Measurements from ENCODE around the gene CLEC20A.

Gene CLEC20A

GRCh38 chr1:178452013-178452412 is 44.8 kb downstream of the CLEC20A start:
- no peak for TF ChIP-seq FOXM1 (IDR thresholded peaks at IDR 0.05; ENCODE audit: borderline replicate concordance, low read depth)
- no peak for TF ChIP-seq NFIC (IDR thresholded peaks at IDR 0.05)
- no peak for TF ChIP-seq ZBTB7A (IDR thresholded peaks at IDR 0.05; ENCODE audit: low read depth)
- TF ChIP-seq RAD21 (IDR thresholded peaks at IDR 0.05; ENCODE audit: low read depth): no peak
- no peak for TF ChIP-seq MAX (IDR thresholded peaks at IDR 0.05)
- TF ChIP-seq TCF12 (IDR thresholded peaks at IDR 0.05; ENCODE audit: low read depth): no peak
- no peak for TF ChIP-seq TEAD4 (IDR thresholded peaks at IDR 0.05)
- TF ChIP-seq CREB1 (IDR thresholded peaks at IDR 0.05; ENCODE audit: low read depth): no peak
- TF ChIP-seq EGR1 (IDR thresholded peaks at IDR 0.05): no peak

DNA sequence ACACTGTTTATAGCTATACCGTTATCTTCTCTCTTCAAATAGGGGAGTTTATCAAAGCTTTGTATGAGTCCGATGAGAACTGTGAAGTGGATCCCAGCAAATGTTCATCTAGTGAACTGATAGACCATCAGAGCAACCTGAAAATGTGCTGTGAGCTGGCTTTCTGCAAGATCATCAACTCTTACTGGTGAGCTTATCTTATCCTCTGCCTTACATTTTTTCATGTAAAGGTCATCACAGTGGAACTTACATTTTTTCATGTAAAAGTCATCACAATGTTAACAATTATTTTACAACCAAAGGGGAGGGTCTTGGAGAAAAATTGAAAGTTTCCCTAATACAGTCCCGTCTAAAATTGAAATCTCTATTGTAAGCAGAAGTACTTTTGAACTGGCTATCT is 45.2 kb downstream of the CLEC20A start:
- TF ChIP-seq EGR1 (IDR thresholded peaks at IDR 0.05) (no peak), TCF12 (IDR thresholded peaks at IDR 0.05; ENCODE audit: low read depth) (no peak), RAD21 (IDR thresholded peaks at IDR 0.05; ENCODE audit: low read depth) (no peak)

GRCh38 chr1:178450871-178451270 is 45.9 kb downstream of the CLEC20A start:
- TF ChIP-seq MAX (IDR thresholded peaks at IDR 0.05) (no peak), EGR1 (IDR thresholded peaks at IDR 0.05) (no peak), TEAD4 (IDR thresholded peaks at IDR 0.05) (no peak), EP300 (IDR thresholded peaks at IDR 0.05; ENCODE audit: borderline replicate concordance) (no peak)

DNA sequence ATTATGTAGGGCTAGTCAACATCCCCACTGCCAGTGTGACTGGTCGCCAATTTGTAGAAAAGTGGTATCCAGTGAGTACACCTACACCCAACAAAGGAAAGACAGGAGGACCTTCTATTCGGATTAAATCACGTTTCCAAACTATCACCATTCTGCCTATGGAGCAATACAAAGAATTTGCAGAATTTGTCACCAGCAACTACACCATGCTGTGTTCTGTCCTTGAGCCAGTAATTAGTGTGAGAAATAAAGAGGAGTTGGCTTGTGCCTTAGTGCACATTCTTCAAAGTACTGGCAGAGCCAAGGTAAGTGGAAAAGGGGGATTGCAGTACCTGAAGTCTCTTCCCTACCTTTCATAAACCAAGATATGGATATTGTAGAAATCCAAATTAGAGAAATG is 53.8 kb downstream of the CLEC20A start:
- TF ChIP-seq CEBPB (IDR thresholded peaks at IDR 0.05): no peak

- TF ChIP-seq EGR1 (IDR thresholded peaks at IDR 0.05): no peak
- TF ChIP-seq MAX (IDR thresholded peaks at IDR 0.05): no peak
- no peak for TF ChIP-seq CEBPB (IDR thresholded peaks at IDR 0.05)
- no peak for TF ChIP-seq EP300 (IDR thresholded peaks at IDR 0.05; ENCODE audit: borderline replicate concordance)
- TF ChIP-seq CREB1 (IDR thresholded peaks at IDR 0.05; ENCODE audit: low read depth): no peak
- TF ChIP-seq NFIC (IDR thresholded peaks at IDR 0.05): no peak
- no peak for TF ChIP-seq ZBTB7A (IDR thresholded peaks at IDR 0.05; ENCODE audit: low read depth)
- TF ChIP-seq, protein P1, sequence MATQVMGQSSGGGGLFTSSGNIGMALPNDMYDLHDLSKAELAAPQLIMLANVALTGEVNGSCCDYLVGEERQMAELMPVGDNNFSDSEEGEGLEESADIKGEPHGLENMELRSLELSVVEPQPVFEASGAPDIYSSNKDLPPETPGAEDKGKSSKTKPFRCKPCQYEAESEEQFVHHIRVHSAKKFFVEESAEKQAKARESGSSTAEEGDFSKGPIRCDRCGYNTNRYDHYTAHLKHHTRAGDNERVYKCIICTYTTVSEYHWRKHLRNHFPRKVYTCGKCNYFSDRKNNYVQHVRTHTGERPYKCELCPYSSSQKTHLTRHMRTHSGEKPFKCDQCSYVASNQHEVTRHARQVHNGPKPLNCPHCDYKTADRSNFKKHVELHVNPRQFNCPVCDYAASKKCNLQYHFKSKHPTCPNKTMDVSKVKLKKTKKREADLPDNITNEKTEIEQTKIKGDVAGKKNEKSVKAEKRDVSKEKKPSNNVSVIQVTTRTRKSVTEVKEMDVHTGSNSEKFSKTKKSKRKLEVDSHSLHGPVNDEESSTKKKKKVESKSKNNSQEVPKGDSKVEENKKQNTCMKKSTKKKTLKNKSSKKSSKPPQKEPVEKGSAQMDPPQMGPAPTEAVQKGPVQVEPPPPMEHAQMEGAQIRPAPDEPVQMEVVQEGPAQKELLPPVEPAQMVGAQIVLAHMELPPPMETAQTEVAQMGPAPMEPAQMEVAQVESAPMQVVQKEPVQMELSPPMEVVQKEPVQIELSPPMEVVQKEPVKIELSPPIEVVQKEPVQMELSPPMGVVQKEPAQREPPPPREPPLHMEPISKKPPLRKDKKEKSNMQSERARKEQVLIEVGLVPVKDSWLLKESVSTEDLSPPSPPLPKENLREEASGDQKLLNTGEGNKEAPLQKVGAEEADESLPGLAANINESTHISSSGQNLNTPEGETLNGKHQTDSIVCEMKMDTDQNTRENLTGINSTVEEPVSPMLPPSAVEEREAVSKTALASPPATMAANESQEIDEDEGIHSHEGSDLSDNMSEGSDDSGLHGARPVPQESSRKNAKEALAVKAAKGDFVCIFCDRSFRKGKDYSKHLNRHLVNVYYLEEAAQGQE (IDR thresholded peaks at IDR 0.05; ENCODE audit: low read depth): no peak
Measured at GRCh38 chr1:178438432-178438831, 58.3 kb downstream of the CLEC20A start.

DNA sequence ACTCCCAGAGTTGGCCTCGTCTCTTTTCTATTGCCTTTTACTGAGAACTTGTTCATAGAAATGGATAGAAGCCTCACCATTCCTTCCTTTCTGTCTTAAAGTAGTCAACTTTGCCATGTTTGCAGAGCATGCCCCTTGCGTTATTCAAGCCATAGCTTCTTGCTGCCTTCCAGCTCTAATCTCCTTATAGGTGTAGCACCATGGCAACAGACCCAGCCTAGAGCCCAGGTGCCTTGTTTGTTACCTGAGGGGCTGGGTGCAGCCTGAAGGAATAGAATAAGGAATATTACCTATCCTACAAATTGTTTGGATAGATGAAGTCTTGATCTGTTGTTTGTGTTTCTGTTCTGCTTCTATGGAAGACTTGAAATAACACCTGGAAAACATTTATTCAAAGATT is 59.9 kb downstream of the CLEC20A start:
- TF ChIP-seq TAF1 (IDR thresholded peaks at IDR 0.05; ENCODE audit: low read depth): no peak
- TF ChIP-seq EGR1 (IDR thresholded peaks at IDR 0.05): no peak
- TF ChIP-seq EP300 (IDR thresholded peaks at IDR 0.05; ENCODE audit: borderline replicate concordance): no peak
- no peak for TF ChIP-seq ZBTB7A (IDR thresholded peaks at IDR 0.05; ENCODE audit: low read depth)
- TF ChIP-seq, protein P1 (IDR thresholded peaks at IDR 0.05; ENCODE audit: low read depth): no peak
- no peak for TF ChIP-seq TCF12 (IDR thresholded peaks at IDR 0.05; ENCODE audit: low read depth)
- no peak for TF ChIP-seq RAD21 (IDR thresholded peaks at IDR 0.05; ENCODE audit: low read depth)
- no peak for TF ChIP-seq CREB1 (IDR thresholded peaks at IDR 0.05; ENCODE audit: low read depth)
- no peak for TF ChIP-seq MAX (IDR thresholded peaks at IDR 0.05)
- no peak for TF ChIP-seq TEAD4 (IDR thresholded peaks at IDR 0.05)
- TF ChIP-seq, protein P2, sequence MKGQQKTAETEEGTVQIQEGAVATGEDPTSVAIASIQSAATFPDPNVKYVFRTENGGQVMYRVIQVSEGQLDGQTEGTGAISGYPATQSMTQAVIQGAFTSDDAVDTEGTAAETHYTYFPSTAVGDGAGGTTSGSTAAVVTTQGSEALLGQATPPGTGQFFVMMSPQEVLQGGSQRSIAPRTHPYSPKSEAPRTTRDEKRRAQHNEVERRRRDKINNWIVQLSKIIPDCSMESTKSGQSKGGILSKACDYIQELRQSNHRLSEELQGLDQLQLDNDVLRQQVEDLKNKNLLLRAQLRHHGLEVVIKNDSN (IDR thresholded peaks at IDR 0.05): no peak
- no peak for TF ChIP-seq FOXM1 (IDR thresholded peaks at IDR 0.05; ENCODE audit: borderline replicate concordance, low read depth)
- TF ChIP-seq CEBPB (IDR thresholded peaks at IDR 0.05): no peak
- TF ChIP-seq NFIC (IDR thresholded peaks at IDR 0.05): no peak
- TF ChIP-seq YY1 (IDR thresholded peaks at IDR 0.05; ENCODE audit: low read depth): no peak

DNA sequence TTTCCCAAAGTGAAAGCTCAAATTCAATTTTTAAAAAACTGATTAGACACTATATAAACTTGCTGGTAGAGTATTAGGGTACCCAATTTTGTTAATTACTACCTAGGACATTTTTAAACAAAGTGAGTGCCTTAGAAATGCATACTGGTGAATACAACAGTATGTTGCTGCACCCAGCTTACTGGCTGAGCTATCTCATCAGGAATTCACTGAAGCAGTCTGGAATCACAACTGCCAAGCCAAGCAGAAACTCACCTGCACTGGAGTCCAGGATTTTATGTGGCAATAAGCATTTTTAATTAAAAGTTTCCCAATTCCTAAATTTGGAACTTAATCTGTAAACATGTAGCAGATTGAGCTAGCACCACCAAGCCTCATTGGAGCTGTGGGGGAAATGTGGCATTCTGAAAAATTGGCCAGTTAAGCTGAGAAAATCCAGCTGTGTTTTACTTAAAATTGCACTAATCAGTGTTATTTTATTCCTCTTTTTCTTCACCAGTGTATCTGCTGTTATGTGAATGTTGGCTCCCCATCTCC is 61.8 kb downstream of the CLEC20A start:
- TF ChIP-seq TCF12 (IDR thresholded peaks at IDR 0.05; ENCODE audit: low read depth) (no peak), TAF1 (IDR thresholded peaks at IDR 0.05; ENCODE audit: low read depth) (no peak), EGR1 (IDR thresholded peaks at IDR 0.05) (no peak), EP300 (IDR thresholded peaks at IDR 0.05; ENCODE audit: borderline replicate concordance) (no peak), ZBTB7A (IDR thresholded peaks at IDR 0.05; ENCODE audit: low read depth) (no peak)
- TF ChIP-seq, protein P1 (IDR thresholded peaks at IDR 0.05; ENCODE audit: low read depth): no peak
- TF ChIP-seq, protein P2 (IDR thresholded peaks at IDR 0.05): no peak
